OCI-M2 (cell line): Measurements from ENCODE around the gene BAIAP2L1.
"Not testable (repeated sequence)": the region's sequence is repeated elsewhere in the genome, so short reads cannot be mapped to it uniquely, and the experiment has no call there.

Source experiments
- DNase-seq: peaks from one replicate; lab custom pipeline; 2025; ENCODE audit not compliant: unreplicated experiment; lab: John Stamatoyannopoulos, UW

Gene BAIAP2L1

GRCh38 chr7:98322331-98323270 lies 78.3 kb downstream of the BAIAP2L1 start:
- DNase-seq: no peak

DNA sequence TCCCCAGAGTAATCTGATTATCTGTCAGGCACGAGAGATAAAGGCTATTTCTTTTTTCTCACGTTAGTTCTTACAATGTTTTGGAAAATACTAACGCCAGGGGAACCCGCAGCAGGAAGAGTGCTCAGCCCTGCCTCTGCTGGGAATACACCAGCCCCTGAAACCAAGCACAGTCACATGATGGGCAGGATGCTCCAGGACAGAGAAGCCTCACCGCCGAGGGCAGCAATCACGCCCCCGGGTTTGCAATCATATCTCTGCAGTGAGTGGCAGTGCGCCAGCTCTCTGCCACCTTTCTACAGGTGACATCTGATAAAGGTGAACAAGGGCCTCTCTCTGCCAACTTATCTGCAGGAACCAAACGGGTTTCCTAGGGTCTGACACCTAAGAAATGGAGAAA lies 79.6 kb downstream of the BAIAP2L1 start:
- DNase-seq: no peak

GRCh38 chr7:98319176-98319575 lies 81.7 kb downstream of the BAIAP2L1 start:
- no peak for DNase-seq

DNA sequence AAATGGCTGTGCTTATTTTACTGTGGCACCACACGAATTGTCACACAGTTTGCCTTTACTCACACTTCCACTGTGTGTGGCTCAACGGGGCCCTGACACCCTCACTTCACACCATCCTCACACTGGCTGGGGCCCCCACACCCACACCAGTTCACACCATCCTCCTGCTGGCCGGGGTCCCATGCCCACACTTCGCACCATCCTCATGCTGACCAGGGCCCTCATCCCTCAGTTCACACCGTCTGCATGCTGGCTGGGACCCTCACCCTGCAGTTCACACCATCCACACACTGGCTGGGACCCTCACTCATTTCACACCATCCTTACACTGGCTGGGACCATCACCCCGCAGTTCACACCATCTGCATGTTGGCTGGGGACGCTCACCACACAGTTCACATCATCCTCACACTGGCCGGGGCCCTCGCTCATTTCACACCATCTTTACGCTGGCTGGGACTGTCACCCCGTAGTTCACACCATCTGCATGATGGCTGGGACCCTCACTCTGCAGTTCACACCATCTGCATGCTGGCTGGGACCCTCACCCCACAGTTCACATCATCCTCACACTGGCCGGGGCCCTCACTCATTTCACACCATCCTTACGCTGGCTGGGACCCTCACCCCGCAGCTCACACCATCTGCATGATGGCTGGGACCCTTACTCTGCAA lies 83.4 kb downstream of the BAIAP2L1 start:
- DNase-seq: no peak

DNA sequence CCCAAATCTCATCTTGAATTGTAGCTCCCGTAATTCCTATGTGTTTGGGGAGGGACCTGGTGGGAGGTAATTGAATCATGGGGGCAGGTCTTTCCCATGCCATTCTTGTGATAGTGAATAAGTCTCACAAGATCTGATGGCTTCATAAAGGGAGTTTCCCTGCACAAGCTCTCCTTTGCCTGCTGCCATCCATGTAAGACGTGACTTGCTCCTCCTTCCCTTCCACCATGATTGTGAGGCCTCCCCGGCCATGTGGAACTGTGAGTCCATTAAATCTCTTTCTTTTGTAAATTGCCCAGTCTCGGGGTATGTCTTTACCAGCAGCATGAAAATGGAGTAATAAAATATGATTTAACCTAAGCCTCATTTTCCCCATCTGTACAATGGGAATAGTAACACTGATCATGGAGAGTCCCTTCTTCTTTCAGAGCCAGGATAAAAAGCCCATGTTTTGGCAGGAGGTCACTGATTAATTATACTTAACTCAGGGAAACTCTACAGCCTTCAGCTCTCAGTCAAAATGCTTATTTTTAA lies 84.8 kb downstream of the BAIAP2L1 start:
- DNase-seq: not testable (repeated sequence)

GRCh38 chr7:98315318-98315993 lies 85.4 kb downstream of the BAIAP2L1 start:
- no peak for DNase-seq

GRCh38 chr7:98314469-98314868 lies 86.4 kb downstream of the BAIAP2L1 start:
- DNase-seq: no peak

DNA sequence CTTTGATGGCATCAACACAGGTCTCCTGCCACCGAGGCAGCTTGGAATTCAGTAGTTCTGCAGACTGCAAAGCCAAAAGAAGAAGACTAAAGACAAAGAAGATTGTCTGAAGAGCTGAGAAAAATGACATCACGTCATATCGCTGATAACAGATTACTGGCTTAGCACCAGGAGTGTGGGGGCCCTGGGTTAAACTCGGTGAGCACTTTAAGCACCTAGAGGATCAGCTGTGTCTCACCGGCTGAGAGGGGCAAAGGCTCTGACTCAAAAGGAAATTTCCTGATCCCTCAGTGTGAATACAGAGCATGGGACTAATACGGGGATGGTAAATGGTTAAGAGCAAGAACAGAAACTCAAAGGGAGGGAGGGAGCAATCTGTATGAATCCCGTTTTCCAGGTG lies 88.7 kb downstream of the BAIAP2L1 start:
- DNase-seq: no peak

DNA sequence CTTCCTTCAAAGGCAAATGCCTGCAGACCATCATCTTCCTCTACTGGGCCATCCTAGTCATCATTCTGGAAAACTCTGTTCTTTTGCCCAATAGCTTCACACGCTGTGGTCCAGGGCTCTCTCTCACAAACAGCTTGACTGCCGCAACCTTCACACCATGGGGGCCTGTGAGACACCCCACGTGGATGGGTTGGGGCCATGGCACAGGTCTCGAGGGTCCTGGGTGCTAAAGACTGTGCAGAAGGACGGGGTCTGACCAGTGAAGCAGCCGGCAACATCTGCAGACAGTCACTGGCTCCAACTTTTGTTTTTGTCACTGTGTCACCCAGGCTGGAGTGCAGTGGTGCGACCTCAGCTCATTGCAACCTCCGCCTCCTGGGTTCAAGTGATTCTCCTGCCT lies 91.3 kb downstream of the BAIAP2L1 start:
- no peak for DNase-seq

- no peak for DNase-seq
These were observed 92.9 kb downstream of the BAIAP2L1 start for GRCh38 chr7:98307971-98308466.

DNA sequence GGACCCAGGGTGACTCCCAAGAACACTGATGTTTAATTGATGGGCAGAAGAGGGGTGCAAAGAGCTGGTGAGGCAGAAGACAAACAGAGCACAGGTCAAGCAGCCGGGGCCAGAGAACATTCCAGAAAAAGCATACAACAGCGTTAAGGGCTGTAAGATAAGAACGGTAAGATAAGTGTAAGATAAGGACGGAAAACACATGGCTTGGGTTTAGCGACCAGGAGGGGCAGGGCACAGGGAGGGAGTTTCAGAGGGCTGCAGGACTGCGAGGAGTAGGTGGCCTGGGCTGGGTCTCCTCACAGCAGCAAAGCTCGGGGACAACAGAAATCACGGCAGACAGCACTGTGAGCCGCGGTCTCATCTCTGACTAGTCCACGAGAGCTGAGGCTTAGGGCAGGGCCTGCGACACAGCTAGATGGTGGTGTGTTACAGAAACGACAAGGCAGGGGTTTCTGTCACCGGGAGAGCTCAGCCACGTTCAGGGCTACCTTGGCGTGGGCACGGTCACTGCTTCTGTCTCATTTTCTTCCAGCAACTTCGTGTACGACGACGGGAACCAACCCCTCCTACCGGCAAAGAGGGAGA lies 94.8 kb downstream of the BAIAP2L1 start:
- no peak for DNase-seq

DNA sequence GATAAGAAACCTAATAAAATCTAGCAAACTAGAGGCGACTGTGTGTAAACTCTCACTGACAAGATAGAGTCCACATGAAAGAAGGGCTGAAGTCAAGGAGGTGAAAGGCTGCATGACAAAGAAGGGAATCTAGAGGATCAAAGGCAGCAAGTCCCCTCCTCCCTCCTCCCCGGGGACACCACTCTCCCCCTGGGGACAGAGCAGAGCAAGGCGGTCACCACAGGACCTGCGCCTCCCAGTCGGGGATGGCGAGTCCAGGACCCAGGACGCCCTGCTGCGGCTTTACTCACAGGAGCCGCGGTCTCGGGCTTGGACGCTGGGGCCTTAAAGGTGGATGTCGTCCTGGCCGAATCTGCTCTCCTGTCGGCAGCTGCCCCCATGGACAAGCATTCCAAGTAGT lies 97.0 kb downstream of the BAIAP2L1 start:
- no peak for DNase-seq

DNA sequence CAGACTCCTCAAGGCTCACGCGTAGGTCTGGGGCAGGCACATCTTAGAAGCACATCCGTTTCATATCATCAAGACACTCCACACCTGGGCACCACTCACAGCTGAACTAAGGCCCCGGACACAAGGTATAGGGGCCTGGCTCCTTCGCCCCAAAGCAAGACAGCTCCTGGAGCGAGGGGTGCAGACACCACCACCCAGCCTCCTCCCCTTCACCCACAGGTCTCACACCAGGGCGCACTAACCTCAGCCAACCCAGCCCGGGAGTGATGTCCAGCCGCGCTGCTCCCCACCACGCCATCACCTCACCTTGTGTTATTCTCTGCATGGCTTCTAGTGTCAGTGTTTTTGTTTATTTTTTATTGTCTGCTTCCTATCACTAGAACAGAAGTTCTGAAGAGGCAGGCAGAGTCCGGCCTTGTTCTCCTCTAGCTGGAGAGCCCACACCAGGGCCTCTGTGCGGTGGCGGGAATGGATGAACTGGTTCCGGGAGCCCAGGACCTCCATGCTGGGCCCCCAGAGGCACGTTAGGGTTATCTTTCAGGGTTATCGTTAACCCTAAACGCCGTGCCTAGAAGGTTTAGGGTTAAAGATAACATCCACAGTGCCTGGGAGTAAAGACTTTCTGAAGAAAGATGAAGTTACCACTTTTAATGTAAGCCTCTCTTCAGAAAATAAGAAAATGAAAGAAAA lies 97.6 kb downstream of the BAIAP2L1 start:
- DNase-seq: no peak

GRCh38 chr7:98301693-98302470 lies 99.0 kb downstream of the BAIAP2L1 start:
- no peak for DNase-seq

- DNase-seq: no peak
These were observed 100.1 kb downstream of the BAIAP2L1 start for GRCh38 chr7:98300595-98301372.

- DNase-seq: no peak
These were observed 103.1 kb downstream of the BAIAP2L1 start for GRCh38 chr7:98297626-98298286.

DNA sequence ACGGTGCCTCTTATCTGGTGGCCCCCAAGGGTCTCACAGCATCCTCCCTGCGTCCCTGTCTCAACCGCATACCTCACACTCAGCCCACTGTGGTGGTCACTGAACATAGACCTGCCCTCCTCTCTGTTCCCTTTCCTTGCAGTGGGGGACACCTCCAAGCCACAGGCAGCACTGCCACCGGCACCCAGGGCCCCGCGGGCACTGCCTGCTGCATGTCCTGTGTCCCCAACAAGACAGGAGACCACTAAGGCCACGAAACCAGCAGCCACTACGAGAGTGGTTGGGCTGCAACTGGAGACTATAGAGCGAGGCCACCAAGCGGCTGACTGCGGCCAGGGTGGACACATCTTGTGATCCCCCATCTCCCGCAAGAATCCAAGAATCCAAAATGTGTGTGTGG lies 104.1 kb downstream of the BAIAP2L1 start:
- DNase-seq: no peak

DNA sequence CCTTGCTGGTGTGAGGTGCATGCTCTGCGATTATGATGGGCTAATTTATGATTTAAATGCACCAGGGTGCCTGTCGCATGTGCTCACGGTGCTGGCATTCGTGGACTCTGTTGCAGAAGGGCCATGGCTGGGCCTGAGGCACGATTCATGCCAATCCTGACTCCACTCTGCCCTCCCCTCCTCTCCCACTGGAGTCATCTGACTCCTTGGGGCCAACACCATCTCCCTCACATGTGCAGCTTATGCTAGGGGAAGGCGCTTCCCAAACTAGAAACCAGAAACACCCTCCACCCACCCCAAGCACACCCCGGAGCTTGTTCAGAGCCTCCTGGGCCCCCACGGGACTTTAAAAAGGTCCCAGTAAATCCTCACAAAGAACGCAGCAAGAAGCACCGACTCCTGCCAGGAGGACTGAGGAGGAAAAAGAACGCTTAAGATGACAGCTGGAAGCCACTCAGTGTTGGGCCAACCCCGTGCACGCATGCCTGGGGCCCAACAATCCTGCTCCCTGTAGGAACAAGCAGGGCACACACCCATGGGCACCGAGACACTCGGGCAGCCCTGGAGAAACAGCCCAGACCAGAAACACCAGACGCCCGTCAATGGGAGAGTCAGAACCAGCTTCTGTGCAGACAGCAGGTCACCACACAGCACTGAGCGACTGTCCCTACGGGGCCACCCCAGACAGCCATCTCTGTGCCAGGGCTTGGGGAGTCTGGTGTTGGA lies 105.3 kb downstream of the BAIAP2L1 start:
- no peak for DNase-seq
